ENCODE results near the gene ADCY2. TPM values are rescaled to one million over a fixed set of nuclear protein-coding genes. Genes with fewer than 3 reads are reported as not detected.
A peak's percentile ranks its signal among the peaks of the same experiment; 100 is the strongest.

Gene ADCY2
- polyA plus RNA-seq, 1 of the 3 experiments (the other 2 are of a cell fraction) = not detected

DNA sequence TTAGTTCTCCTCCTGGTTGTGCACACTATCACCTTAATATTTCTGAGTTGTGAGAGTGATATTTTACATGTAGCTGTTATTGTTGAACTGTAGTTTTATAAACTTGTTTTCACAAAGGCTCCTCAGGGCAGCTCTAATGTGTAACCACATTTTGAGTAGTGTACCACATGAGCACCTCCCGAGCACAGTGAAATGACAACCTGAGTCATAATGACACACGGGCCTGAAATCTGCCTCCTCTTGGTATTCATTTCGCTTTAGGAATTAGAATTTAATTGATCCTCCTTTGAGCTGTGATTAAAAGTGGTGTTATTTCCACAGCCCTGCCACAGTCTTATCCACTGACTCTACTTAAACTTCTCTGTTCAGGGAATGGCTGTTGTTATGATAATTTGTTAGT lies 480.9 kb downstream of the ADCY2 start:
- Histone ChIP-seq H3K4me1 (ENCODE audit: control insufficient read depth in 1 of 2, insufficient read depth in 2 of 2, low read depth in 1 of 2, low read length in 1 of 2) (peaks cover 0 to 5% of the 10 kb centered on the region in 2 experiments; a peak in 2 of 4 replicates), H2AFZ (ENCODE audit: low read depth) (no peak overlapping the region; the same call in 1 of the 2 replicates), H3K9me2 (no peaks in the 10 kb centered on the region), H4K20me1 (ENCODE audit: insufficient read depth) (peaks cover 5% of the 10 kb centered on the region; the same call in 1 of the 2 replicates), H3K9me3 (no peaks in the 10 kb centered on the region), H3K4me3 (ENCODE audit: low read depth in 2 of 2, low read length in 1 of 2) (no peak overlapping the region), H3K27me3 (ENCODE audit: insufficient read depth) (no peaks in the 10 kb centered on the region), H3K79me2 (ENCODE audit: insufficient read depth) (peaks cover 48% of the 10 kb centered on the region), H3K9ac (no peak overlapping the region), H3K27ac (ENCODE audit: low read depth in 2 of 2, low read length in 1 of 2) (no peak overlapping the region), H3K4me2 (no peak overlapping the region), H3F3A (replicated peaks; ENCODE audit: insufficient read depth) (no peaks in the 10 kb centered on the region), H3K36me3 (replicated peaks in 1 of 2; ENCODE audit: control insufficient read depth in 1 of 2, insufficient read depth in 2 of 2, low read length in 1 of 2) (peaks cover 47 to 83% of the 10 kb centered on the region in 2 experiments)
- TF ChIP-seq NRF1 (IDR thresholded peaks at IDR 0.05; ENCODE audit: low read depth, low read length) (no peak), MEF2A (IDR thresholded peaks at IDR 0.05; ENCODE audit: borderline replicate concordance, low read depth) (no peak), FOSL2 (IDR thresholded peaks at IDR 0.05; ENCODE audit: borderline replicate concordance, low read depth) (peak; percentile 48; the same call in 1 of the 2 replicates)
- CTCF ChIA-PET = interaction anchor here (1.3 to 3.8 kb wide), 3 partner anchors 8 to 20 kb away, joined by 3 to 17 read pairs (median 4); partner anchors contain the start of genes FASTKD3 and MTRR
- 47% methylated on average over 3 of the region's 3 CpGs for WGBS (ENCODE audit: low lambda C conversion rate)
- DNase-seq = no peak
- POLR2A ChIA-PET = no interaction called here

DNA sequence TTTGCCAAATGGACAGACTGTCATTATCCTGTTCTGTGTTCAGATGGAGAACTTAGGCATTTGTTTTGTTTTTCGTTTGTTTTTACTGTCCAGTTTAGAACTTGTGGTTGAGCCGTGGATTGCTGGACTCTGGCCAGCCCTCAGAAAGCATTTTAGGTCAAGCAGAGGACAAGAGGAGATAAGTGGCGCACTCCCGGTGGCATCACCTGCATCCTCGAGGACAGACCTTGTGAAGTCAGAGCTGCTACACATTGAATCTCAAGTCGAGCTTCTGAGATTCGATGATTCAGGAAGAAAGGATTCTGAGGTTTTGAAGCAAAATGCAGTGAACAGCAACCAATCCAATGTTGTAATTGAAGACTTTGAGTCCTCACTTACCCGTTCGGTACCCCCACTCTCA lies 481.9 kb downstream of the ADCY2 start:
- H2AFZ ChIP-seq (ENCODE audit: low read depth) = no peak overlapping the region
- 73% methylated on average over 9 of the region's 9 CpGs for WGBS (ENCODE audit: low lambda C conversion rate)
- H3K9me2 ChIP-seq = no peaks in the 10 kb centered on the region
- no peak for DNase-seq
- H3K27me3 ChIP-seq (ENCODE audit: insufficient read depth) = no peaks in the 10 kb centered on the region
- no peak for TF ChIP-seq RCOR1 (IDR thresholded peaks at IDR 0.05; ENCODE audit: low read length)
- TF ChIP-seq, protein P1, sequence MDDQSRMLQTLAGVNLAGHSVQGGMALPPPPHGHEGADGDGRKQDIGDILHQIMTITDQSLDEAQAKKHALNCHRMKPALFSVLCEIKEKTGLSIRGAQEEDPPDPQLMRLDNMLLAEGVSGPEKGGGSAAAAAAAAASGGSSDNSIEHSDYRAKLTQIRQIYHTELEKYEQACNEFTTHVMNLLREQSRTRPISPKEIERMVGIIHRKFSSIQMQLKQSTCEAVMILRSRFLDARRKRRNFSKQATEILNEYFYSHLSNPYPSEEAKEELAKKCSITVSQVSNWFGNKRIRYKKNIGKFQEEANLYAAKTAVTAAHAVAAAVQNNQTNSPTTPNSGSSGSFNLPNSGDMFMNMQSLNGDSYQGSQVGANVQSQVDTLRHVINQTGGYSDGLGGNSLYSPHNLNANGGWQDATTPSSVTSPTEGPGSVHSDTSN (IDR thresholded peaks at IDR 0.05) = no peak
- TF ChIP-seq TEAD4 (IDR thresholded peaks at IDR 0.05; ENCODE audit: borderline replicate concordance, insufficient read depth) = no peak
- no peak for TF ChIP-seq GATA2 (CRISPR knock-in tag; IDR thresholded peaks at IDR 0.05)
- TF ChIP-seq, protein P2, sequence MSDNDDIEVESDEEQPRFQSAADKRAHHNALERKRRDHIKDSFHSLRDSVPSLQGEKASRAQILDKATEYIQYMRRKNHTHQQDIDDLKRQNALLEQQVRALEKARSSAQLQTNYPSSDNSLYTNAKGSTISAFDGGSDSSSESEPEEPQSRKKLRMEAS (IDR thresholded peaks at IDR 0.05; ENCODE audit: low read depth) = no peak
- no peak for TF ChIP-seq MXI1 (IDR thresholded peaks at IDR 0.05; ENCODE audit: low read depth, low read length)
- TF ChIP-seq RFX5 (IDR thresholded peaks at IDR 0.05; ENCODE audit: low read length) = no peak
- TF ChIP-seq, protein P3, sequence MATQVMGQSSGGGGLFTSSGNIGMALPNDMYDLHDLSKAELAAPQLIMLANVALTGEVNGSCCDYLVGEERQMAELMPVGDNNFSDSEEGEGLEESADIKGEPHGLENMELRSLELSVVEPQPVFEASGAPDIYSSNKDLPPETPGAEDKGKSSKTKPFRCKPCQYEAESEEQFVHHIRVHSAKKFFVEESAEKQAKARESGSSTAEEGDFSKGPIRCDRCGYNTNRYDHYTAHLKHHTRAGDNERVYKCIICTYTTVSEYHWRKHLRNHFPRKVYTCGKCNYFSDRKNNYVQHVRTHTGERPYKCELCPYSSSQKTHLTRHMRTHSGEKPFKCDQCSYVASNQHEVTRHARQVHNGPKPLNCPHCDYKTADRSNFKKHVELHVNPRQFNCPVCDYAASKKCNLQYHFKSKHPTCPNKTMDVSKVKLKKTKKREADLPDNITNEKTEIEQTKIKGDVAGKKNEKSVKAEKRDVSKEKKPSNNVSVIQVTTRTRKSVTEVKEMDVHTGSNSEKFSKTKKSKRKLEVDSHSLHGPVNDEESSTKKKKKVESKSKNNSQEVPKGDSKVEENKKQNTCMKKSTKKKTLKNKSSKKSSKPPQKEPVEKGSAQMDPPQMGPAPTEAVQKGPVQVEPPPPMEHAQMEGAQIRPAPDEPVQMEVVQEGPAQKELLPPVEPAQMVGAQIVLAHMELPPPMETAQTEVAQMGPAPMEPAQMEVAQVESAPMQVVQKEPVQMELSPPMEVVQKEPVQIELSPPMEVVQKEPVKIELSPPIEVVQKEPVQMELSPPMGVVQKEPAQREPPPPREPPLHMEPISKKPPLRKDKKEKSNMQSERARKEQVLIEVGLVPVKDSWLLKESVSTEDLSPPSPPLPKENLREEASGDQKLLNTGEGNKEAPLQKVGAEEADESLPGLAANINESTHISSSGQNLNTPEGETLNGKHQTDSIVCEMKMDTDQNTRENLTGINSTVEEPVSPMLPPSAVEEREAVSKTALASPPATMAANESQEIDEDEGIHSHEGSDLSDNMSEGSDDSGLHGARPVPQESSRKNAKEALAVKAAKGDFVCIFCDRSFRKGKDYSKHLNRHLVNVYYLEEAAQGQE (IDR thresholded peaks at IDR 0.05; ENCODE audit: low read depth, low read length) = no peak
- TF ChIP-seq POLR2AphosphoS5 (IDR thresholded peaks at IDR 0.05; ENCODE audit: low read depth, low read length) = no peak
- no peak for TF ChIP-seq JUND (IDR thresholded peaks at IDR 0.05)
- no peak for TF ChIP-seq MEF2A (IDR thresholded peaks at IDR 0.05; ENCODE audit: borderline replicate concordance, low read depth)
- TF ChIP-seq FOXJ3 (CRISPR knock-in tag; IDR thresholded peaks at IDR 0.05) = no peak
- no peak for TF ChIP-seq ELF1 (IDR thresholded peaks at IDR 0.05)
- no peak for TF ChIP-seq CHD2 (IDR thresholded peaks at IDR 0.05; ENCODE audit: low read length, partially characterized antibody)
- no peak for TF ChIP-seq TCF12 (IDR thresholded peaks at IDR 0.05)
- no peak for TF ChIP-seq NFIC (IDR thresholded peaks at IDR 0.05; ENCODE audit: borderline replicate concordance)
- TF ChIP-seq FOXM1 (IDR thresholded peaks at IDR 0.05; ENCODE audit: low read depth) = no peak
- TF ChIP-seq, protein P4, sequence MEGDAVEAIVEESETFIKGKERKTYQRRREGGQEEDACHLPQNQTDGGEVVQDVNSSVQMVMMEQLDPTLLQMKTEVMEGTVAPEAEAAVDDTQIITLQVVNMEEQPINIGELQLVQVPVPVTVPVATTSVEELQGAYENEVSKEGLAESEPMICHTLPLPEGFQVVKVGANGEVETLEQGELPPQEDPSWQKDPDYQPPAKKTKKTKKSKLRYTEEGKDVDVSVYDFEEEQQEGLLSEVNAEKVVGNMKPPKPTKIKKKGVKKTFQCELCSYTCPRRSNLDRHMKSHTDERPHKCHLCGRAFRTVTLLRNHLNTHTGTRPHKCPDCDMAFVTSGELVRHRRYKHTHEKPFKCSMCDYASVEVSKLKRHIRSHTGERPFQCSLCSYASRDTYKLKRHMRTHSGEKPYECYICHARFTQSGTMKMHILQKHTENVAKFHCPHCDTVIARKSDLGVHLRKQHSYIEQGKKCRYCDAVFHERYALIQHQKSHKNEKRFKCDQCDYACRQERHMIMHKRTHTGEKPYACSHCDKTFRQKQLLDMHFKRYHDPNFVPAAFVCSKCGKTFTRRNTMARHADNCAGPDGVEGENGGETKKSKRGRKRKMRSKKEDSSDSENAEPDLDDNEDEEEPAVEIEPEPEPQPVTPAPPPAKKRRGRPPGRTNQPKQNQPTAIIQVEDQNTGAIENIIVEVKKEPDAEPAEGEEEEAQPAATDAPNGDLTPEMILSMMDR (IDR thresholded peaks at IDR 0.05) = no peak
- no peak for TF ChIP-seq FOSL2 (IDR thresholded peaks at IDR 0.05; ENCODE audit: borderline replicate concordance, low read depth)
- POLR2A ChIA-PET = no interaction called here
- H3K36me3 ChIP-seq (replicated peaks in 1 of 2; ENCODE audit: control insufficient read depth in 1 of 2, insufficient read depth in 2 of 2, low read length in 1 of 2) = peaks cover 48 to 83% of the 10 kb centered on the region in 2 experiments
- H4K20me1 ChIP-seq (ENCODE audit: insufficient read depth) = no peaks in the 10 kb centered on the region
- H3K27ac ChIP-seq (ENCODE audit: low read depth in 2 of 2, low read length in 1 of 2) = no peak overlapping the region
- H3K4me1 ChIP-seq (ENCODE audit: control insufficient read depth in 1 of 2, insufficient read depth in 2 of 2, low read depth in 1 of 2, low read length in 1 of 2) = peaks cover 0 to 5% of the 10 kb centered on the region in 2 experiments; a peak in 2 of 4 replicates
- H3F3A ChIP-seq (replicated peaks; ENCODE audit: insufficient read depth) = no peaks in the 10 kb centered on the region
- no peaks in the 10 kb centered on the region for H3K9me3 ChIP-seq
- no peak overlapping the region for H3K9ac ChIP-seq
- H3K4me3 ChIP-seq (ENCODE audit: low read depth in 2 of 2, low read length in 1 of 2) = no peak overlapping the region
- CTCF ChIA-PET = interaction anchor here (1.3 to 3.8 kb wide), 2 partner anchors 9 kb away, joined by 3 to 17 read pairs; partner anchors contain the start of genes FASTKD3 and MTRR
- H3K79me2 ChIP-seq (ENCODE audit: insufficient read depth) = peaks cover 38% of the 10 kb centered on the region
- no peak overlapping the region for H3K4me2 ChIP-seq

Data from SK-N-SH (cell line).